AG09319 (cell line): ENCODE data around the gene STRN4.

Experiments used
- DNase-seq: peaks from one replicate; pipeline ENCODE4 v3.0.0-alpha.2; 2010; ENCODE audit warnings: low read depth; ENCODE audit errors: extremely low read depth
- TF ChIP-seq, protein P1 (sequence below): IDR thresholded peaks from 2 replicates; pipeline ENCODE4 v1.5.1; 2011; ENCODE audit warnings: low read depth, mild to moderate bottlenecking, inconsistent platforms, low read length, moderate library complexity

Gene STRN4

DNA sequence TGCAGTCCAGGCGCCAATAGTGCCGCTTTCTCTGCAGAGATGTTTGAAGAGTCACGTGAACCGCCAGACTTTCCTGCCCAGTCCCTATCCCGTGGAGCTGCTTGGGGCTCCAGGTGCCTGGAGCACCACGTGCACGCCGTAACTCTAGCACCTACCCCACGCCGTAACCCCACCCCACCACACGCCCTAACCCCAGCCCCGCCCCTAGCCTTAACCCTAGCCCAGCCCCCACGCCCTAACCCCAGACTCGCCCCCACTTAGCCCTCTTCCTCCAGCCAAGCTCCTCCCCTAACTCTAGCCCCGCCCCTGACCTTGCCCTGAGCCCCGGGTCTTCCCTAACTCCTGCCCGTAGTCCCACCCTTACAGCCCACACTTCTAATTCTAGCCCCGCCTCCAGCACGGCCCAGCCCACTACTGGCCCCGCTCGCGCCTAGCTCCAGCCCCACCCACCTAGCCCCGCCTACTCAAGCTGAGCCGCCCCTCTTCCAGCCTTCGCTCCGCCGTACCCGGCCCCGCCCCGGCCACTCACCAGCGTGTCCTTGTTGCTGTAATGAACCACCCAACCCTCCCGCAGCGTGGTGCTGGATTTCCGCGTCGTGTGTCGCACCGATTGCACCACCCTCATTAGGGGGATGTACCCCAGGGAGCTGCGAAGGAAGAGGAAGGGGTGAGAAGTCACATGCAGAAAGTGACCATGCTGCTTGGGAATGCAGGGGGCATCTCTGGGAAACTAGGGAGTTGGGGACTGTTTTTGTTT is 48.9 kb downstream of the STRN4 start:
- DNase-seq, result peak; percentile 50

DNA sequence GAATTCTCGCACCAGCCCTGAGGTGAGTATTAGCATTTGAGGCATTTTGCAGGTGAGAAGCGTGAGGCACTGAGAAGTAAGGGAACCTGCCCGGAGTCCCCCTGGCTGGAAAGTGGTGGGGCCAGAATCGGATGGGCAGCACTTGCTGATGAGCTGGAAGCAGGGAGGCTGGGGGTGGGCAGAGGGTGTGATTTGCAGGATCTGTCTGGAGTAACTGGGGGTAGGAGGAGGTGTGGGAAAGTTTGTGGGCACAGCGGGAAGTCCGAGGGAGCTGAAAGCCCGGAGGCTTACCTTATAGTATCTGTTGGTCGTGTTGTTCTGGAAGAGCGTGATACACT is 49.4 kb downstream of the STRN4 start:
- no peak for DNase-seq
- TF ChIP-seq, protein P1, sequence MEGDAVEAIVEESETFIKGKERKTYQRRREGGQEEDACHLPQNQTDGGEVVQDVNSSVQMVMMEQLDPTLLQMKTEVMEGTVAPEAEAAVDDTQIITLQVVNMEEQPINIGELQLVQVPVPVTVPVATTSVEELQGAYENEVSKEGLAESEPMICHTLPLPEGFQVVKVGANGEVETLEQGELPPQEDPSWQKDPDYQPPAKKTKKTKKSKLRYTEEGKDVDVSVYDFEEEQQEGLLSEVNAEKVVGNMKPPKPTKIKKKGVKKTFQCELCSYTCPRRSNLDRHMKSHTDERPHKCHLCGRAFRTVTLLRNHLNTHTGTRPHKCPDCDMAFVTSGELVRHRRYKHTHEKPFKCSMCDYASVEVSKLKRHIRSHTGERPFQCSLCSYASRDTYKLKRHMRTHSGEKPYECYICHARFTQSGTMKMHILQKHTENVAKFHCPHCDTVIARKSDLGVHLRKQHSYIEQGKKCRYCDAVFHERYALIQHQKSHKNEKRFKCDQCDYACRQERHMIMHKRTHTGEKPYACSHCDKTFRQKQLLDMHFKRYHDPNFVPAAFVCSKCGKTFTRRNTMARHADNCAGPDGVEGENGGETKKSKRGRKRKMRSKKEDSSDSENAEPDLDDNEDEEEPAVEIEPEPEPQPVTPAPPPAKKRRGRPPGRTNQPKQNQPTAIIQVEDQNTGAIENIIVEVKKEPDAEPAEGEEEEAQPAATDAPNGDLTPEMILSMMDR, result no peak

More for the DNA sequence above, 48.9 kb downstream of the STRN4 start:
- TF ChIP-seq, protein P1, result no peak

DNA sequence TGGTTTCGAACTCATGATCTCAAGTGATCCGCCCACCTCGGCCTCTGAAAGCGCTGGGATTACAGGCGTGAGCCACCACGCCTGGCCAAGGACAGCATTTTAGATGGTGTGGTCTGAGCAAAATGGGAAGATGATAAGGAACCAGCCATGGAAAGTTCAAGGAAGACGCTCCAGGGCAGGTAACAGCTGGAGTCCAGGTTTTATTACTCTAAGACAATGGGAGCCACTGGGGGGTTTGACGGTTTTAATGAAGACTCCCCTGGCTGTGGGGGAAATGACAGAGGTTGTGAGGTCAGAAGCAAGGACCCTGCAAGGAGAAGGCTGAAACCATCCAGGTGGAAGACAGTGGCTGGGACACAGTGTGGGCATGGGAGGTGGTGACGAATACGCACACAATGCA is 50.2 kb downstream of the STRN4 start:
- TF ChIP-seq, protein P1, result no peak

DNA sequence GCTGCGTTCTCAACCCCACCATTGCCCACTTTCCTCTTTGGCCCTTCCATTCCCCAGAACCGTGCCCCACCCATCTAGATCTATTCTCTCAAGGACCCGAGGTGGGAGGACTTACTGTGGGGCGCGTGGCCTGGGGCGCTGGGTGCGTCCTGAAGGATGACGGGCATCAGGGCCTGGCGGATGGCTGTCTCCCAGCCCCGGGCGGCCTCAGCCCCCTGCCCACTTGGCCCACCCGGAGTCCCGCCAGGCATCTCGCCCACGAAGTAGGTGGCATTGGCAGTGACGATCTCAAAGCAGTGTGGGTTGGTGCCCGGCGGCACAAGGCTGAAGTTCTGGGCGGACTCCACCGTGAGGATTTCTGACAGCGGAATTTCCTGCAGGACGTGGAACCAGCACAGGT is 52.5 kb downstream of the STRN4 start:
- DNase-seq, result no peak
- TF ChIP-seq, protein P1, result no peak

More for the DNA sequence above, 50.2 kb downstream of the STRN4 start:
- no peak for DNase-seq

DNA sequence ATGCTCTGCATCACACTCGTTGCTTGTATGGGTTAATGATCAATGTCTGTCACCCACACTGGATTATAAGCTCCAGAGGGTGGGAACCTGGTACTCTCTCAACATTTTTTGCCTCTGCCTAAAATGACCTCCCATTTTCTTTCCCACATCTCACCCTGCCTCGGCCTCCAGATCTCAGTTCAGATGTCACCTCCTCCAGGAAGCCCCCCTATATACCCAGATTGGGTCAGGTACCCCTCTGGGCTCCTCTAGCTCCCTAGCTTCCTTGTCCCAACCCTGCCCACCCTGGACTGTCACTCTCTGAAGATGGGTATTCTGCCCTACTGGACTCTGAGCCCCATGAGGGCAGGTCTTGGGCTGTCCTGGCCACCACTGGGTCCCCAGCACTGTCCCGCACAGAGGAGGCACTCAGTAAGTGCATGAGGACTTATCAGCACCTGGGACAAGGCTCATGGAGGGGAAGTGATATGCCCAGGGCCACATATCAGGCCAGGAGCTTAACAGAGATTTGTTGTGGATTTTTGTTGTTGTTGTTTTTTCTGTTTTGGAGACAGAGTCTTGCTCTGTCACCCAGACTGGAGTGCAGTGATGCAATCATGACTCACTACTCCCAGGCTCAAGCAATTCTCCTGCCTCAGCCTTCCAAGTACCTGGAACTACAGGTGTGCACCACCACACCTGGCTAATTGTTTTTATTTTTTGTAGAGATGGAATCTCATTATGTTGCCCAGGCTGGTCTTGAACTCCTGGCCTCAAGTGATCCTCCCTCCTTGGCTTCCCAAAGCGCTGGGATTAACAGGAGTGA is 53.1 kb downstream of the STRN4 start:
- TF ChIP-seq, protein P1, result no peak
- DNase-seq, result no peak

DNA sequence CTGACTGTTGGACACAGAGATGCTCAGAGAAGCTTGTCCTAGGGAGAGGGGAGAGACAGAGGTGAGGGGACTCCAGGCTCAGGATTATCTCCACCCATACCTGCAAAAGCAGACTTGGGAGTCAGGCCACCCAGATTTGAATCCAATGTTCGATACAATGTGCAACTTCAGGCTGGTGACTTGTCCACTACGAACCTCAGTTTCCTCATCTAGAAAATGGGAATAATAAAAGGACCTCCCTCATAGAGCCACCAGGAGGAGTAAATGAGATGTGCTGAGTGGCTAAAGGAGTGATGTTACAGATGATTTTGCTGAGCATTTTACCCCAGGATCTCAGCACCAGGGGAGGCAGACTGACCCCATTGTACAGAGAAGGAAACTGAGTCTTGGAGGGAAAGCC is 54.3 kb downstream of the STRN4 start:
- DNase-seq, result no peak
- TF ChIP-seq, protein P1, result no peak

DNA sequence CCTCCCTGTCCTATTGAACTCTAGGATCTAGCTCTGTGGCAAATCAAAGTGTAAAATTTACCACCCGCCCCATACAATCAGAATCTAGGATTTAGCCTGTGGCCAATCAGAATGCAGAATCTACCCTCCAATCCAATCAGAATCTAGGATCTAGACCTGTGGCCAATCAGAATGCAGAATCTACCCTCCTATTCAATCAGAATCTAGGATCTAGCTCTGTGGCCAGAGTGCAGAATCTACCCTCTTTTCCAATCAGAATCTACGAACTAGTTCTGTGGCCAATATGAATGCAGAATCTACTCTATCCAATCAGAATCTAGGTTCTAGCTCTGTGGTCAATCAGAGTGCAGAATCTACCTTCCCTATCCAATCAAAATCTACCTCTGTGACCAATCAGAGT is 55.1 kb downstream of the STRN4 start:
- TF ChIP-seq, protein P1, result no peak

More for the DNA sequence above, 55.1 kb downstream of the STRN4 start:
- no peak for DNase-seq
